HG03103 (cell line): ENCODE data around the gene EGFR.

ENCODE experiments used
- ATAC-seq: cut with Tn5 transposase; IDR thresholded peaks from one replicate; pipeline ENCODE4 v1.9.1; 2021; ENCODE audit warnings: low read depth; ENCODE audit not compliant: unreplicated experiment

EGFR gene

GRCh38 chr7:55255496-55256445, 237.0 kb downstream of the EGFR start:
- ATAC-seq: peak; percentile 82

- no peak for ATAC-seq
Observed at GRCh38 chr7:55258631-55259030, 239.8 kb downstream of the EGFR start.

- ATAC-seq: no peak
Observed at GRCh38 chr7:55260171-55260570, 241.4 kb downstream of the EGFR start.

GRCh38 chr7:55260676-55261385, 242.0 kb downstream of the EGFR start:
- no peak for ATAC-seq
